Measurements from ENCODE around the gene NCOA7. TPM values are rescaled to one million over a fixed set of nuclear protein-coding genes. Genes with fewer than 3 reads are reported as not detected.

NCOA7 gene
- total and polyA plus RNA-seq, 5 experiments from 2014 or later = 9.4 to 48.0 (median 16.5) TPM

DNA sequence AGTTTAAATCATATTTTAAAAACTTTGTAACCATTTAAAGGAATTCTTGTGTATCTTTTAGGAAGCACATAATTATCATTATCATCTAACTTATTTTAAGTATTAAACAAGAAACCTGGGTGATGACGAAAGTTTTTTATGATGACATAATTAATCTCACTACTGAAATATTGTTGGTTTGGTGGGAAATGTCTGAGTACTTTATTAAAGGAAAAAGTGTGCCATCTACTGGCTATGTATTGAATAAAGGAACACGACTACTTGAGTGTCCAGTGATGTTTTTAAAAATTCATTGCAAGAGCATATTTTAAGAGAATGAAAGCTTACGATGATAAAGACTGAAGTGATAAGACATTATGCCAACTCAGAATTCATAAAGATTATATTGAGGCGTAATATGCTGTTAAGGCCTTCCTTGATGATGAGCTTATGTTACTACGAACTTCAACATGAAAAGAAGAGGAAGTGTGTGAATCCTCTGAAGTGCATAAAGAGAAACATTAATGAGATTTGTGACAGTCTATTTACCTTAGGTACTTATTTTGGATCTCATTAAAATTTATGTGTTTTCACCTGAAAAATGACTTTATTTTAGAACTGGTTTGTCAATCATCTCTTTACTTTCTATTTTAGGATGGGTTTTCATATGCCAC lies 183.6 kb downstream of the NCOA7 start:
- Mint-ChIP-seq H3K27ac (peak overlapping the region in 3 of 10 donors; percentile 20 to 28 (median 27)), H3K36me3 (peaks cover 3 to 57% (median 11%) of the 10 kb centered on the region in 3 donors), H3K4me1 (peaks cover 8 to 13% (median 11%) of the 10 kb centered on the region in 4 donors), H3K4me3 (no peak overlapping the region), H3K9me3 (no peaks in the 10 kb centered on the region), H3K27me3 (no peaks in the 10 kb centered on the region)
- peak; percentile 68 to 74 for ATAC-seq
- peak in 3 of 10 donors; percentile 32 to 47 (median 43) for DNase-seq
- POLR2A ChIA-PET = interaction anchor here (1.0 to 1.6 kb wide), 4 partner anchors 12 to 672 kb away, joined by 3 to 6 read pairs (median 5); partner anchors contain the start of genes HINT3 and TRMT11

DNA sequence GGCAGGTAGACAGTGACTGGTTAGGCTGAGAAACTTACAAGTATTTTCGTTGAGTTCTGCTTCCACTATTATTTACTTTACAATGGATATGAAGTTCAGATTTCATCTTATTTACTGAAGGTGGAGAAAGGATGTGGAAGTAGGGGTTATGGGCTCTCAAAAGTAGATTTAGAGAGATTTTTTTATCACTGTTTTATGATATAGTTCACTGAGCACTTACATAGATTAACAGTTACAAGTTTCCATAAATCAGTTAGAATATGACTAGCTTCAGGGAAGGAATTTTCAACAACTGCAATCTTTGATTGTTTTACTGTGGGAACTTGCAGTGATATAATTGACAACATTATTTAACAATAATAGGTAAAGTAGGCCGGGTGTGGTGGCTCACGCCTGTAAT lies 188.3 kb downstream of the NCOA7 start:
- Mint-ChIP-seq H3K27me3 (no peaks in the 10 kb centered on the region), H3K27ac (no peak overlapping the region), H3K4me1 (peaks cover 3 to 6% (median 5%) of the 10 kb centered on the region in 4 donors), H3K9me3 (no peaks in the 10 kb centered on the region), H3K36me3 (peaks cover 3 to 27% (median 7%) of the 10 kb centered on the region in 3 donors), H3K4me3 (no peak overlapping the region)
- POLR2A ChIA-PET = no interaction called here
- no peak for ATAC-seq
- DNase-seq = no peak

Other genes starting within 250 kb of the NCOA7 start
- under 1 TPM; 0.33 to 0.60 TPM for gene HEY2, start 41.3 kb upstream of the NCOA7 start, total RNA-seq
- under 1 TPM; 0.18 to 0.32 (median 0.27) TPM for gene HEY2, start 41.3 kb upstream of the NCOA7 start, polyA plus RNA-seq
- gene HINT3, start 165.8 kb downstream of the NCOA7 start, total RNA-seq = 10 to 100 TPM; 11.8 to 12.7 TPM
- gene HINT3, start 165.8 kb downstream of the NCOA7 start, polyA plus RNA-seq = 10 to 100 TPM in 1 of 3 donors, 1 to 10 TPM in 2; 7.9 to 10.4 (median 8.5) TPM
- 10 to 100 TPM; 27.3 to 27.9 TPM for gene TRMT11, start 195.6 kb downstream of the NCOA7 start, total RNA-seq
- 10 to 100 TPM in 1 of 3 donors, 1 to 10 TPM in 2; 9.4 to 16.1 (median 9.9) TPM for gene TRMT11, start 195.6 kb downstream of the NCOA7 start, polyA plus RNA-seq